Heart left ventricle (tissue), 16 donors: ENCODE results near the gene STX11. TPM values are rescaled to one million over a fixed set of nuclear protein-coding genes. Genes with fewer than 3 reads are reported as not detected.
A peak's percentile ranks its signal among the peaks of the same experiment; 100 is the strongest.

ENCODE experiments used
- ATAC-seq, 4 donors: fragments of 200-7000 bp; cut with Tn5 transposase; one replicate each; pipeline ENCODE4 v1.9.1; 2020 to 2022; ENCODE audit warnings: moderate library complexity in 4 of 4, mild to moderate bottlenecking in 3 of 4, moderate number of reproducible peaks in 1 of 4
- DNase-seq, 5 donors: peaks; one replicate each; pipeline ENCODE4 v3.0.0-alpha.2; 2020
- H3K27ac ChIP-seq, 12 donors: fragments of 200-600 bp; sonication (generic) in 4 of 12; one replicate each; pipeline versions ENCODE4 v1.5.0 to v1.8.0; 2016 to 2022; ENCODE audit warnings: mild to moderate bottlenecking in 2 of 12
- H3K27me3 ChIP-seq, 9 donors: fragments of 200-600 bp; sonication (generic) in 2 of 9; one replicate each; pipeline versions ENCODE4 v1.5.1 to v1.8.0; 2016 to 2022; ENCODE audit warnings: mild to moderate bottlenecking in 3 of 9
- H3K36me3 ChIP-seq, 9 donors: fragments of 200-600 bp; sonication (generic) in 2 of 9; one replicate each; pipeline versions ENCODE4 v1.5.0 to v1.8.0; 2018 to 2022; ENCODE audit warnings: mild to moderate bottlenecking in 2 of 9
- H3K4me1 ChIP-seq, 12 donors: fragments of 200-600 bp; sonication (generic) in 4 of 12; one replicate each; pipeline versions ENCODE4 v1.5.0 to v1.8.0; 2016 to 2022; ENCODE audit warnings: mild to moderate bottlenecking in 3 of 12
- H3K4me3 ChIP-seq, 12 donors: fragments of 200-600 bp; sonication (generic) in 4 of 12; one replicate each; pipeline versions ENCODE4 v1.5.0 to v1.8.0; 2017 to 2022; ENCODE audit warnings: mild to moderate bottlenecking in 9 of 12, moderate library complexity in 4 of 12
- H3K9me3 ChIP-seq, 12 donors: fragments of 200-600 bp; sonication (generic) in 4 of 12; one replicate each; pipeline versions ENCODE4 v1.5.0 to v1.8.0; 2016 to 2022; ENCODE audit warnings: mild to moderate bottlenecking in 1 of 12
- POLR2A ChIP-seq, 2 donors: fragments of 450-650 bp; IDR thresholded peaks; one replicate each; pipeline ENCODE4 v1.6.1; 2017; ENCODE audit warnings: antibody characterized with exemption in 2 of 2, mild to moderate bottlenecking in 2 of 2, moderate library complexity in 2 of 2
- WGBS, 4 donors: extraction: QIAGEN DNeasy Blood & Tissue Kit in 2 of 4; methylation state at CpG; one replicate each; pipeline versions ENCODE4 v1.1.5 to v1.1.7; 2013 to 2018; 5-methylcytosine and 5-hydroxymethylcytosine counted together
- intact Hi-C, 10 donors: fragments of 100-400 bp; cut with DNase I; formaldehyde crosslinking; loops; one replicate each; pipeline versions ENCODE4 v1.11.1 to v1.14.2; 2022
- polyA plus RNA-seq, 2 donors: library from polyadenylated mRNA; stranded (reverse); fragments of 200-250 nt; gene quantifications; one replicate each; pipeline ENCODE4 v1.2.3, GENCODE V29; 2013
- total RNA-seq, 9 donors: library from RNA; depleted of rRNA in 2 of 9; stranded (reverse); fragments of >200 nt in 2 of 9; fragmentation: NEBNext Ultra II Directional in 3 of 9; extraction: Animal tissue kit (Norgen Biotek cat#: 25700) in 3 of 9; gene quantifications; one replicate each; pipeline versions ENCODE4 v1.1.0 to v1.2.4, GENCODE V29; 2016 to 2023
- TF ChIP-seq, protein P1 (sequence below), 12 donors: fragments of 200-600 bp; sonication (generic) in 4 of 12; IDR thresholded peaks; one replicate each; pipeline versions ENCODE4 v1.5.0 to v1.8.0; 2018 to 2022; ENCODE audit warnings: antibody characterized with exemption in 12 of 12, mild to moderate bottlenecking in 5 of 12
- donor health status: ischemic (EF 13 %, LVEDD 7.1; RV severe dilation, severe dysfunction).
- donor health status: healthy with polysubstance abuse.
- donor health status: DM: no; HTN: yes; CAD: no.
- donor health status: DM: no; HTN: no; CAD: no.
- donor health status: ischemic (EF 25% LVEDD 6.9; RV normal size, moderate dysfunction).
- donor health status: ischemic (EF 25% LVEDD 5.7; RV mildly dilated, moderate dysfunction).
- donor health status: healthy.
- donor health status: DM: yes; HTN: yes; CAD: no.
- donor health status: ischemic (EF 35%, LVEDD 5.7; RV mildly dilated, moderate dysfunction).
- donor health status: nonischemic (EF 11% LVEDD 7.7; RV severe dilation, severe dysfunction).
- donor health status: DM: yes; HTN: yes; CAD: no.
- donor health status: PGD.
- donor health status: ischemic (EF 29% LVEDD 5.4; RV normal size, mild dysfunction).
- donor health status: nonischemic (EF 23%, LVEDD 6.1; RV moderate dilation, normal function).

STX11 gene
- total and polyA plus RNA-seq, 11 donors, result 4.7 to 21.0 (median 9.0) TPM

DNA sequence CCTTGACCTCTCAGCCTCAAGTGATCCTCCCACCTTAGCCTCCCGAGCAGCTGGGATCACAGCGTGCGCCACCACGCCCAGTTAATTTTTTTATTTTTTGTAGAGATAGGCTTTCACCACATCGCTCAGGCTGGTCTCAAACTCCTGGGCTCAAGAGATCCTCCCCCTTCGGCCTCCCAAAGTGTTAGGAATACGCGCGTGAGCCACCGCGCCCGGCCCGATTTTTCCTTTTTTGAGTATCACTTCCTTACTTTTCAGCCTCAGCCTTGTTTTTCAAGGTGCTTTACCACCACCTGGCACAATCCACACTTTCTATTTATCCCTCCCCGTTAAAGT, 791 bp upstream of the STX11 start:
- 60 to 75% (median 69%) methylated on average over 14 of the region's 14 CpGs for WGBS, 4 donors
- H3K27ac ChIP-seq, result peak overlapping the region in 8 of 12 donors; percentile 49 to 97 (median 78)
- ATAC-seq (no peak), DNase-seq (peak in 1 of 5 donors; percentile 41)
- intact Hi-C loops, result loop anchor here in 3 of 10 donors (5.0 kb wide), 2 partner anchors 42 to 68 kb away; no protein-coding TSS in a partner anchor
- H3K4me3 ChIP-seq, result peak overlapping the region; percentile 64 to 95 (median 78)
- H3K4me1 ChIP-seq, result peaks cover 0 to 46% (median 10%) of the 10 kb centered on the region in 12 donors
- TF ChIP-seq, protein P1, sequence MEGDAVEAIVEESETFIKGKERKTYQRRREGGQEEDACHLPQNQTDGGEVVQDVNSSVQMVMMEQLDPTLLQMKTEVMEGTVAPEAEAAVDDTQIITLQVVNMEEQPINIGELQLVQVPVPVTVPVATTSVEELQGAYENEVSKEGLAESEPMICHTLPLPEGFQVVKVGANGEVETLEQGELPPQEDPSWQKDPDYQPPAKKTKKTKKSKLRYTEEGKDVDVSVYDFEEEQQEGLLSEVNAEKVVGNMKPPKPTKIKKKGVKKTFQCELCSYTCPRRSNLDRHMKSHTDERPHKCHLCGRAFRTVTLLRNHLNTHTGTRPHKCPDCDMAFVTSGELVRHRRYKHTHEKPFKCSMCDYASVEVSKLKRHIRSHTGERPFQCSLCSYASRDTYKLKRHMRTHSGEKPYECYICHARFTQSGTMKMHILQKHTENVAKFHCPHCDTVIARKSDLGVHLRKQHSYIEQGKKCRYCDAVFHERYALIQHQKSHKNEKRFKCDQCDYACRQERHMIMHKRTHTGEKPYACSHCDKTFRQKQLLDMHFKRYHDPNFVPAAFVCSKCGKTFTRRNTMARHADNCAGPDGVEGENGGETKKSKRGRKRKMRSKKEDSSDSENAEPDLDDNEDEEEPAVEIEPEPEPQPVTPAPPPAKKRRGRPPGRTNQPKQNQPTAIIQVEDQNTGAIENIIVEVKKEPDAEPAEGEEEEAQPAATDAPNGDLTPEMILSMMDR (IDR thresholded peaks at IDR 0.05), result no peak
- TF ChIP-seq POLR2A (IDR thresholded peaks at IDR 0.05), result no peak
- H3K27me3 ChIP-seq, result no peaks in the 10 kb centered on the region
- peaks cover 0 to 4% (median 0%) of the 10 kb centered on the region in 9 donors for H3K36me3 ChIP-seq
- no peaks in the 10 kb centered on the region for H3K9me3 ChIP-seq

GRCh38 chr6:144150710-144151657, 667 bp downstream of the STX11 start:
- H3K36me3 ChIP-seq, result peaks cover 0 to 4% (median 0%) of the 10 kb centered on the region in 9 donors
- DNase-seq, result peak in 3 of 5 donors; percentile 21 to 56 (median 42)
- TF ChIP-seq, protein P1 (IDR thresholded peaks at IDR 0.05), result peak in 7 of 12 donors; percentile 14 to 48 (median 31)
- no peak for TF ChIP-seq POLR2A (IDR thresholded peaks at IDR 0.05)
- no peaks in the 10 kb centered on the region for H3K27me3 ChIP-seq
- ATAC-seq, result peak in 3 of 4 donors; percentile 38 to 55 (median 52)
- WGBS, 4 donors, result 2 to 4% (median 3%) methylated on average over 30 of the region's 30 CpGs
- H3K9me3 ChIP-seq, result no peaks in the 10 kb centered on the region
- peak overlapping the region; percentile 10 to 97 (median 77) for H3K27ac ChIP-seq
- H3K4me3 ChIP-seq, result peak overlapping the region; percentile 64 to 95 (median 78)
- peaks cover 0 to 57% (median 10%) of the 10 kb centered on the region in 12 donors for H3K4me1 ChIP-seq
- intact Hi-C loops, result loop anchor here (1.0 to 10.0 kb wide), 10 partner anchors 44 to 136 kb away; partner anchors contain the start of gene UTRN (in 2 of the 10)

GRCh38 chr6:144152334-144152900, 2.1 kb downstream of the STX11 start:
- intact Hi-C loops, result loop anchor here in 7 of 10 donors (5.0 to 10.0 kb wide), 6 partner anchors 45 to 135 kb away; partner anchors contain the start of gene UTRN (in 2 of the 7)
- DNase-seq (no peak), ATAC-seq (no peak)
- Histone ChIP-seq H3K4me1 (peaks cover 0 to 72% (median 17%) of the 10 kb centered on the region in 12 donors), H3K27me3 (no peaks in the 10 kb centered on the region), H3K27ac (peak overlapping the region in 1 of 12 donors; percentile 97), H3K4me3 (peak overlapping the region in 1 of 12 donors; percentile 84), H3K36me3 (peaks cover 0 to 9% (median 0%) of the 10 kb centered on the region in 9 donors), H3K9me3 (no peaks in the 10 kb centered on the region)
- TF ChIP-seq, protein P1 (IDR thresholded peaks at IDR 0.05), result no peak
- TF ChIP-seq POLR2A (IDR thresholded peaks at IDR 0.05), result no peak
- whole genome bisulfite sequencing, 4 donors, result 87 to 94% (median 90%) methylated on average over 6 of the region's 6 CpGs
